GM19240 (cell line): ENCODE data around the gene HMOX2.

Experiments used
- DNase-seq: peaks from one replicate; pipeline ENCODE4 v3.0.0; 2011; ENCODE audit warnings: low spot score; ENCODE audit not compliant: insufficient read length

The HMOX2 gene

GRCh38 chr16:4463522-4464163, 12.6 kb upstream of the HMOX2 start:
- no peak for DNase-seq

- no peak for DNase-seq
Measured at GRCh38 chr16:4465977-4466779, 10.0 kb upstream of the HMOX2 start.

DNA sequence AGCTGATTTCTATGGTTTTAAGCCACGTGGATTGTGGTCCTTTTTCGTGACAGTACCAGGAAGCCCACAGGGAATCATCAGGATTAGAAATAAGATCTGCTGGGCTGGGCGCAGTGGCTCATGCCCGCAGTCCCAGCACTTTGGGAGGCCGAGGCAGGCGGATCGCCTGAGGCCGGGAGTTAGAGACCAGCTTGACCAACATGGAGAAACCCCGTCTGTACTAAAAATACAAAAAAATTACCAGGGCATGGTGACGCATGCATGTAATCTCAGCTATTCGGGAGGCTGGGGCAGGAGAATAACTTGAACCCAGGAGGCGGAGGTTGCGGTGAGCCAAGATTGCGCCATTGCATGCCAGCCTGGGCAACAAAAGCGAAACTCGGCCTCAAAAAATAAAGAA, 8.3 kb upstream of the HMOX2 start:
- no peak for DNase-seq

DNA sequence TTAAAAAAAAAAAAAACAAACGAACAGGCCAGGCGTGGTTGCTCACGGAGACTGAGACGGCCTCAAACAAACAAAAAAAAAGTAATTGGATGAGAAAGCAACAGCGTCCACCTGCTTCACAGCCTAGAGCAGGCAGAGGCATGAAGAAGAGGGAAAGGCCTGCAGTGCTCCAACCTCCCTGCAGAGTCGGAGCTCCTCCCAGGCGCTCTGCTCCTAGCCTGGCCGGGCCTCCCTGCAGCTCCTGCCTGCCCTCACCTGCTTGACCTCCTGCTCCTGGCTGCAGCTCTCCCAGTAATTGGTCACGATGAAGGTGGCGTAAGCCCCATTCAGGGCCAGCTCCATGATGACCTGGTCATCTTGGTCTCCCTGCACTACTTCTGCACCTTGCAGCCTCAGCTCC, 7.2 kb upstream of the HMOX2 start:
- DNase-seq = no peak

DNA sequence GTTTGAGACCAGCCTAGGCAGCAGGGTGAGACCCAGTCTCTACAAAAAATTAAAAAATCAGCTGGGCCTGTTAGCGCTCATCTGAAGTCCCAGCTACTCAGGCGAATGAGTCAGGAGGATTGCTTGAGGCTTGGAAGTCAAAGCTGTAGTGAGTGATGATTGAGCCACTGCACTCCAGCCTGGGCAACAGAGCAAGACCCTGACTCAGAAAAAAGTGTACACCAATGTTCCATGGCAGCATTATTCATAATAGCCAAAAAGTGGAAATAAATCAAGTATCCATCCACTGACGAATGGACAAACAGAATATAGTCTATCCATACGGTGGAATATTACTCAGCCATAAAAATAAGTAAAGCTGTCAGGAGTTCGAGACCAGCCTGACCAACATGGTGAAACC, 4.3 kb upstream of the HMOX2 start:
- no peak for DNase-seq

DNA sequence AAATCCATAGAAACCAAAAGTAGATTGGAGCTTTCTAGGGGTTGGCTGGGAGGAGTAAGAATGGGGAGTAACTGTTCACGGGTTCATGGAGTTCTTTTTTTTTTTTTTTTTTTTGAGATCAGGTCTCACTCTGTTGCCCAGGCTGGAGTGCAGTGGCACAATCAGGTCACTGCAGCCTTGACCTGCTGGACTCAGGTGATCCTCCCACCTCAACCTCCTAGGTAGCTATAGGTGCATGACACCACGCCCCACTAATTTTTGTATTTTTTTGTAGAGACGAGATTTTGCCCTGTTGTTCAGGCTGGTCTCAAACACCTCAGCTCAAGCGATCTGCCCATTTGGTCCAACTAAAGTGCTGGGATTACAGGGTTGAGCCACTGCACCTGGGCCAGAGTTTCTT, 3.3 kb upstream of the HMOX2 start:
- DNase-seq = no peak

DNA sequence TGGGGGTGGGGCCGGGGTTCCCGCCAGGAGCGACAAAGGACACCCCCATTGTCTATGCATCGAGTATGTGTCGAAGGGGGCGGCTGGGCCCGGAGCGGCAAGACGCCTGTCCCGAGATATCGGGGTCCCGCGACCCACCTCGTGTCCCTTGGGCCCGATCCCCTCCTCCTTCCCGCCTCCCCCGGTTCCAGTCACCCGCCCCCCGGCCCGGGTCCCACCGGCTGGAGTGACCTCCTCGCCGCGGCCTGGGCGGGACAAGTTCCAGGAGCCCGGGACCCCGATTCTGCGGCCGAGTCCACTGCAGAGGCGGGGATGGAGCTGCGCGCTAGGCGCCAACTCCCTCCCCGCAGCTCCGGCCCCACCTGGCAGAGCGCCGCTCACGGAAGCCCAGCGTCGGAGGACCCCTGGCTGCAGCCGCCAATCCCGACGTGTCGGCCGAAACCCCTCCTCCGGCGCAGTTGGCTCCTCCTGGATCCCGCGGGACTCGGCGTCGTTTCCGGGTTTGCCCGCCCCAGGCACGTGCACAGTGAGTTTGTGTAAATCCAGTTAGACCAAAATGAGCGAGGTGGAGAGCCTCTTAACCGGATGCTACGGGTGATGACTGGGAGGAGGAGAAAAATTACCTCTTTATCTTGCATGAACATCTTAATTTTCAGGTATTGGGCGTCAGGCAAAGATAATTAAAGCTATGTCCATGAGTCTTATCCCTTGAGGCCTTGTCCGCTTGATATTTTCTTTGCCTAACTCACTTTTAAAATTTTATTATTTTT, 1.8 kb upstream of the HMOX2 start, which contains the start of gene NMRAL1:
Gene NMRAL1, minus strand, starts transcription at position 434 of the 770 bp plus-strand sequence. CDS start 493 bp downstream, outside the sequence.
- peak; percentile 73 for DNase-seq

DNA sequence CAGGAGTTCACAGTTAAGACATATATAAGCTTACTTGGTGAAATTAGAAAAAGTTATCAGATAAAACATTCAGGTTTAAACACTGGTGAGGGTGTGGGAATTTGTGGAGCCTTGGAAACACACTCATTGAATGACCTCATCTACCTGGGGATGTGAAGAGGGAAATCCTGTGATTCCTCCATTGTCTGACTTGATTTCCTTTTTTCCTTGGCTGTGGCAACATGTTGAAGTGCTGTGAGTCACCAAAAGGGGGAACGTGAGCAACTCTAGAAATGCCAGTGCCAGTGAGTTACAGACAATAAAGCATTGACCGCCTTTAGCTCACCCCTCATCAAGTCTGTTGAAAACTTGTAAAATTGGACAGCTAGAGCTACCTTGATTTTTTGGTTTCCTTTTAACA, 1.8 kb downstream of the HMOX2 start:
- DNase-seq = no peak

DNA sequence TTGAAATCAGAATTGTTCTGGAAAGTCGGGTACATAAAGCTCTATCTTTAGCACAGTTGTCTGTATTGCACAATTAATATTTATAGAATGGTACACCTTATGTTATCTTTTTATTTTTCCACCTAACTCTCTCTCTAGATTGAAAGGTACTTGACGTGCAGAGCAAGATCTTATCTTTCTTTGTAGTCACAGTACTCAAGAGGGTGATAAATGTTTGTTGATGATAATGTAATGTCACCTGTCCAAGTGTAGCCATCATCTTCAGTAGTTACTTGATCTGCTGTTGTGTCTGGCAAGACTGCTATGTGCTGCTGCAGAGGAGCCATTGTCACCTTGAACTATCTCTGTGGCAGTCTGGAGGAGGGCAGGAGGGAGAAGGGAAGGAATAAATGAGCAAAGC, 5.3 kb downstream of the HMOX2 start:
- DNase-seq = no peak

GRCh38 chr16:4481963-4482362, 5.8 kb downstream of the HMOX2 start:
- no peak for DNase-seq

DNA sequence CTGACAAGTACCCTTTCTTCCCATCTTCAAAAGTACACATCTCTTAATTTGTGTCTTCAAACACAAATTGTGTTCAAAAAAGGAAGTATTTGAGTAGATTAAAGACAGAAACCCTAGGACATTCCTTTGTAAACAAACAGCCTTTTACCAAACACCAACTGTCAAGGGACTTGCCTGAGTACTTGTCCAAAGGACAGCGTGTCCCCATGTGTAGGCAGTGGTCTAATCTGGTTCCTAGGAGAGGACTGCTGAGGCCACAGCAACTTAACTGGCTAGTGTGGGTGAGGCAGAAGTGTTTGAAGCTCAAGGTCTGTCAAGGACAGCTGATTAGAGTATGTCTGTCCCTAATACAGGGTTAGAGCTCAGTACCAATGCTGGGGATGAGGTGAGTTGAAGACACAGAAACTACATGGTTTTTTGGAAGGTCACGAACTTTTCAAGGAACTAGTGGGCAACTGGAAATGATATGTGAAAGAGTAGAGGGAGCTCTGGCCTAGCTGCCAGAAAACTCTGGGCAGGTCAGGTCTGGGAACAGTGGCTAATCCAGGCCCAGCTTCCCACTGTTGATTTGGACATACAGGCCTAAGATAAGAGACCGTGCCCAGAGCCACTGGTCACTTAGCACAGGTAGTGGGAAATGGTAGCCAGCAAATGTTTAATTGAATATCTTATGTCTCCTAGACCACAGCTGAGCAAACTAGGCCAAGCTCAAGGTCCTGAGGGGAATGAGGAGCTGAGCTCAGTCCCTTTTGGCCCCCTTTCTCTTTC, 10.1 kb downstream of the HMOX2 start:
- no peak for DNase-seq

DNA sequence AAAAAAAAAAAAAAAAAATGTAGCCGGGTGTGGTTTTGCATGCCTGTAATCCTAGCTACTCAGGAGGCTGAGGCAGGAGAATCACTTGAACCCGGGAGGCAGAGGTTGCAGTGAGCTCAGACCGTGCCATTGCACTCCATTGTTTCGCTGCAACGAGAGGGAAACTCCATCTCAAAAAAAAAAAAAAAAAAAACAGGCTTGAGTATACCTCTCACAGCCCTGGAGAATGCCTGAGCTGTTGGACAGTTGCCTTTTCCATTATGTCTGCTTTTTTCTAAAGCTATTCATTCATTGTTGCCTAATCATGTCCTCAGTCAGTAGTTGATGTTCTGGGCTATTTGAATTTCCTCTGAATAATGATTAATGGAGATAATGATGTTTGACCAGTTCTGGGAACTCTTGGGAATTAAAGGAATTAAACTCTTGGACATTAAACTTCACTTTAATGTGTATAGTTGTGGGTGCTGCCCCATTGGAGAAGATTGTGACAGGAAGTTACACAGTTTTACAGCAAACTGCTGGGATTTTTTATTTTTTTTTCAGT, 11.8 kb downstream of the HMOX2 start:
- DNase-seq = no peak

DNA sequence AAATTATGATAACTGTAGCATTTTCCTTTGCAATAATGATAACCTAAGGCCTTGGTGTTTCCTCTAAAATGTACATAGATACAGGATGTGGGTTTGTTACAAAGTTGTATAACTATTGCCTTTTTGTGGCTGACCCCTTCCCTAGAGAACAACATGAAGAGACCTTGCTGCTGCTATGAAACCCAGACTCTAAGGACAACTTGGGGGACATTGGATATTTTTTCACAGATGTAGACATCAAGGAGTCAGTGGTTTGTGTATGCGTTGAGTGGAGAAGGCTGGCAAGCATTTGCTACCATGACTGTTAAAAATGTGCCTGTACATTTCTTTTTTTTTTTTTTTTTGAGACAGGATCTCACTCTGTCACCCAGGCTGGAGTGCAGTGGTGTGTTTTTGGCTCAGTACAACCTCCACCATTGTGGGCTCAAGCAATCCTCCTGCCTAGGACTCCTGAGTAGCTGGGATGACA, 12.3 kb downstream of the HMOX2 start:
- no peak for DNase-seq

- no peak for DNase-seq
Measured at GRCh38 chr16:4489030-4489429, 12.8 kb downstream of the HMOX2 start.

GRCh38 chr16:4491898-4492297, 15.7 kb downstream of the HMOX2 start:
- DNase-seq = no peak

- DNase-seq = no peak
Measured at GRCh38 chr16:4494746-4495490, 18.7 kb downstream of the HMOX2 start.

DNA sequence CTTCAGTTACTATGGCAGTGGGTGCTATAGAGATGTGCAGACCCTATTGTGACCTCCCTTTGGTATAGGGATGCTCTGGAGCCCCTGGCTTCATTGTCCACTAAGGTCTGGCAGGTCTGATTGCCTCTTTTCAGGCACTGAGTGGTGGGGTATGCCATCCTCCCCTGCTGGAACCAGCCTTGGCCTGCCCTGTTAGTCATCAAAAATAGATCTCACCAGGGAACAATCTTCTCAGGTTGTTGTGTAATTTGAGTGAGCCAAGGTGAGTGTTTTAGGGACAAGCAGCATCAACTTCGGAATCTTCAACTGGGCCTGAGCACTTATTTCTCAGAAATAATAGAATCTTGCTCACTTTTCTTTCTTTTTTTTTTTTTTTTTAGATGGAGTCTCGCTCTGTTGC, 19.6 kb downstream of the HMOX2 start:
- no peak for DNase-seq

- no peak for DNase-seq
Measured at GRCh38 chr16:4496305-4496704, 20.1 kb downstream of the HMOX2 start.

DNA sequence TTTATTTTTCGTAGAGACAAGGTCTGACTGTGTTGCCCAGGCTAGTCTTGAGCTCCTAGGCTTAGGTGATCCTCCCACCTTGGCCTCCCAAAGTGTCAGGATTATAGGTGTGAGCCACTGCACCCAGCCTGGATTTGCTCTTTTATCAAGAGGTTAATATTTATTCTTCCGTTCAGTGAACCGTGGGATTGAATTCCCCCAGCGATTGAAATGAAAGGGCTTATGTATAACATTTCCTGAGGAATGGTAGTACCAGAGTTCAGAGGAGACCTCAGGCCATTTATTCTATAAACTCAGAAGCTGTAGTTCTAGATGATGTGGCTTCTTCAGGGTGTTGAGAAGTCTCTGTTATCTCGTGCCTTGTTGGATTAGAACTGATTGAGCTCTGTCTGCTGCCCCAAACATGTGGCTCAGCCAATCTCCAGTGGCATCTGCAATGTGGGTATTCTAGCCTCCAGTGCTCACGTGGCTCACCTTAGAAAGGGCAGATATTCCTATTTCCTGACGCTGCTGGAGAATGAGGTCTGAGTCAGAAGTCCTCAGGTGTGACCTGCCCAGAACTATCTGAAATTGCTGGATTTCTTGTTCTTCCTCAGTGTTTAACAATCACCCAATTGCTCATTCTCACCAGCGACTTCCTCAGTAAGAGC, 22.5 kb downstream of the HMOX2 start:
- no peak for DNase-seq

GRCh38 chr16:4499196-4499555, 23.0 kb downstream of the HMOX2 start:
- DNase-seq = no peak
